Neural crest cell (in vitro differentiated cells): ENCODE data around the gene R3HDM4. TPM values are rescaled to one million over a fixed set of nuclear protein-coding genes. Genes with fewer than 3 reads are reported as not detected.

Experiments
- DNase-seq: peaks from one replicate; pipeline ENCODE4 v3.0.0; 2021; ENCODE audit warnings: low read depth, mixed read lengths, low spot score
- H3K27ac Mint-ChIP-seq: one replicate; pipeline ENCODE4 v1.8.0; 2021; ENCODE audit warnings: mild to moderate bottlenecking, mixed read lengths; ENCODE audit not compliant: unreplicated experiment
- H3K27me3 Mint-ChIP-seq: 2 replicates; pipeline ENCODE4 v1.8.0; 2021; ENCODE audit warnings: low read depth, mild to moderate bottlenecking, mixed read lengths
- H3K36me3 Mint-ChIP-seq: 2 replicates; pipeline ENCODE4 v1.8.0; 2021; ENCODE audit warnings: low read depth, mild to moderate bottlenecking, mixed read lengths
- H3K4me1 Mint-ChIP-seq: 2 replicates; pipeline ENCODE4 v1.8.0; 2021; ENCODE audit warnings: mixed read lengths
- H3K4me3 Mint-ChIP-seq: one replicate; pipeline ENCODE4 v1.8.0; 2021; ENCODE audit warnings: mild to moderate bottlenecking, mixed read lengths
- H3K9me3 Mint-ChIP-seq: 2 replicates; pipeline ENCODE4 v1.8.0; 2021; ENCODE audit warnings: mixed read lengths
- total RNA-seq: library from RNA; stranded (reverse); gene quantifications from 2 replicates; pipeline ENCODE4 v1.2.1, GENCODE V29; 2021
- TF ChIP-seq, protein P1 (sequence below): fragments of 200-600 bp; sonication (generic); conservative IDR thresholded peaks from 2 replicates; pipeline ENCODE4 v1.5.0; 2021; ENCODE audit warnings: antibody characterized with exemption, mild to moderate bottlenecking

The R3HDM4 gene
- total RNA-seq, 1 donor from 2014 or later: 50.9 TPM

DNA sequence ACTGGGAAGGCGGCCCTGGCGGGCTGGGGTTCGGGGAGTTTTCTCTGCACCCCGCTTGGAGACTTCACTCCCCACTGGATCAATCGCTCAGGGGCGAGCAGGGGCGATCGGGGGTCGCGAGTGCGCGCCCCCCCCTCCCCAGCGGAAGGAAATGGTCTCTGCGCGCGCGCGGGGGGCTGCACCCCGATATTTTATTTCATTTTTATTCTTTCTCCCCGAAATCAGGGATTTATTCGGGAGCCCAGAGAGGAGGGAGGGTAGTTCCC is 13.2 kb upstream of the R3HDM4 start:
- Mint-ChIP-seq H3K4me1 (peaks cover 8% of the 10 kb centered on the region), H3K27ac (no peak overlapping the region), H3K36me3 (no peaks in the 10 kb centered on the region), H3K4me3 (peak overlapping the region; percentile 79), H3K9me3 (no peaks in the 10 kb centered on the region), H3K27me3 (peaks cover 17% of the 10 kb centered on the region)
- DNase-seq: no peak
- TF ChIP-seq, protein P1, sequence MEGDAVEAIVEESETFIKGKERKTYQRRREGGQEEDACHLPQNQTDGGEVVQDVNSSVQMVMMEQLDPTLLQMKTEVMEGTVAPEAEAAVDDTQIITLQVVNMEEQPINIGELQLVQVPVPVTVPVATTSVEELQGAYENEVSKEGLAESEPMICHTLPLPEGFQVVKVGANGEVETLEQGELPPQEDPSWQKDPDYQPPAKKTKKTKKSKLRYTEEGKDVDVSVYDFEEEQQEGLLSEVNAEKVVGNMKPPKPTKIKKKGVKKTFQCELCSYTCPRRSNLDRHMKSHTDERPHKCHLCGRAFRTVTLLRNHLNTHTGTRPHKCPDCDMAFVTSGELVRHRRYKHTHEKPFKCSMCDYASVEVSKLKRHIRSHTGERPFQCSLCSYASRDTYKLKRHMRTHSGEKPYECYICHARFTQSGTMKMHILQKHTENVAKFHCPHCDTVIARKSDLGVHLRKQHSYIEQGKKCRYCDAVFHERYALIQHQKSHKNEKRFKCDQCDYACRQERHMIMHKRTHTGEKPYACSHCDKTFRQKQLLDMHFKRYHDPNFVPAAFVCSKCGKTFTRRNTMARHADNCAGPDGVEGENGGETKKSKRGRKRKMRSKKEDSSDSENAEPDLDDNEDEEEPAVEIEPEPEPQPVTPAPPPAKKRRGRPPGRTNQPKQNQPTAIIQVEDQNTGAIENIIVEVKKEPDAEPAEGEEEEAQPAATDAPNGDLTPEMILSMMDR: no peak

GRCh38 chr19:925526-926322 is 12.7 kb upstream of the R3HDM4 start, which contains the start of gene ARID3A:
Gene ARID3A, plus strand, starts transcription at chr19:926035. Its CDS starts 3,494 bp downstream, at chr19:929529.
- Mint-ChIP-seq H3K9me3 (no peaks in the 10 kb centered on the region), H3K36me3 (no peaks in the 10 kb centered on the region), H3K27me3 (peaks cover 22% of the 10 kb centered on the region), H3K4me3 (peak within 1 kb of the TSS; percentile 95), H3K4me1 (peaks cover 8% of the 10 kb centered on the region), H3K27ac (no peak within 1 kb of the TSS)
- TF ChIP-seq, protein P1: no peak
- peak; percentile 78 for DNase-seq

DNA sequence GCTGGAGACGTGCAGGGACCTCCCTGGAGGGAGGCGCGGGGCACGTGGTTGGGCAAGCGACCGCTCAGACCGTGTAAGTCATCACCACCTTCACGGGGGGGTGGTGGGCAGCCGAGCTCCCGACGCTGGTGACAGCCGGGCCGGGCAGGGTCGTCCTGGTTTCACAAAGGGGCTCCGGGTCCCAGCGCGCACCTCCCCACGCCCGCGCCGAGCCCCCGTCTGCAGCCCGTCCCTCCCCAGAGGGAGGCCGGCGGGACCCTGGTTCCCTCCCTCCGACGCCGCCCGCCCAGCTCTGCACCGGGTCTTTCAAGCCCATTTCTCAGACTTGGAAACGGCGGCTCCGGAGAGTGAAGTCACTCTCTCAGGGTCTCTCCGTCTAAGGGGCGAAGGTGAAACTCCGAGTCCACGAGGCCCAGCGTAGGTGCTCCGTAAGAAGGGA is 12.1 kb upstream of the R3HDM4 start:
- H3K9me3 Mint-ChIP-seq: no peaks in the 10 kb centered on the region
- H3K4me3 Mint-ChIP-seq: peak overlapping the region; percentile 83
- H3K27ac Mint-ChIP-seq: no peak overlapping the region
- DNase-seq: no peak
- peaks cover 27% of the 10 kb centered on the region for H3K27me3 Mint-ChIP-seq
- H3K36me3 Mint-ChIP-seq: no peaks in the 10 kb centered on the region
- TF ChIP-seq, protein P1: no peak
- H3K4me1 Mint-ChIP-seq: peaks cover 8% of the 10 kb centered on the region

DNA sequence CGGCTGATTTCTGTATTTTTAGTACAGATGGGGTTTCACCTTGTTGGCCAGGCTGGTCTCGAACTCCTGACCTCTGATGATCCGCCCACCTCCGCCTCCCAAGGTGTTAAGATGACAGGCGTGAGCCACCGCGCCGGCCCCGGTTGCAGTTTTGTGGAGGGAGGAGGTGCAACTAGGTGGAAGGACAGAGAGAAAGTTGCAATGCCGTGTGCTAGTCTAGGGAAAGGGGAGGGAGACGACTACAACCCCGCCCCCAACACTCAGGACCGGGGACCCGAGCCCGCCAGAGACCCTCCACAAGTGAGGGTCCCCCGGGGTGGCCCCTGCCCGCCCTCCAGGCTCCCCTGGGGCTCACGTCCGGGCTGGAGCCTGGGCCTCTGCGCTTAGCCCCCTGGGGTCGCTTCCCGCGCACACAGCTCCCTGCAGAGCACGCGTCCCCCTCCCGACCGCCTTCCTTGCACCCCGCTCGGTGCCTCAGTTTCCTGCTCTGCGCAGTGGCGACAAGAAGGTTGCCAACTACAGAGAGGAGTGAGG is 11.6 kb upstream of the R3HDM4 start:
- DNase-seq: no peak

GRCh38 chr19:920051-920864 is 7.2 kb upstream of the R3HDM4 start:
- Mint-ChIP-seq H3K4me1 (peaks cover 8% of the 10 kb centered on the region), H3K9me3 (no peaks in the 10 kb centered on the region), H3K36me3 (no peaks in the 10 kb centered on the region), H3K27ac (no peak overlapping the region), H3K27me3 (peaks cover 50% of the 10 kb centered on the region), H3K4me3 (no peak overlapping the region)
- no peak for DNase-seq
- TF ChIP-seq, protein P1: no peak

More for the DNA sequence above, 11.6 kb upstream of the R3HDM4 start:
- Mint-ChIP-seq H3K36me3 (no peaks in the 10 kb centered on the region), H3K4me3 (peak overlapping the region; percentile 69), H3K9me3 (no peaks in the 10 kb centered on the region), H3K27me3 (peaks cover 30% of the 10 kb centered on the region), H3K4me1 (peaks cover 8% of the 10 kb centered on the region), H3K27ac (no peak overlapping the region)
- TF ChIP-seq, protein P1: no peak
